ENCODE measurements around the gene MYO5A.
A peak's percentile ranks its signal among the peaks of the same experiment; 100 is the strongest.

Gene MYO5A

GRCh38 chr15:52357949-52358348 lies 170.7 kb downstream of the MYO5A start:
- DNase-seq, result no peak

GRCh38 chr15:52352086-52352485 lies 176.6 kb downstream of the MYO5A start:
- no peak for DNase-seq

GRCh38 chr15:52351206-52351908 lies 177.3 kb downstream of the MYO5A start:
- DNase-seq, result no peak

GRCh38 chr15:52350423-52350822 lies 178.3 kb downstream of the MYO5A start:
- no peak for DNase-seq

GRCh38 chr15:52349052-52349700 lies 179.5 kb downstream of the MYO5A start:
- DNase-seq, result no peak

GRCh38 chr15:52348056-52348745 lies 180.5 kb downstream of the MYO5A start:
- no peak for DNase-seq

GRCh38 chr15:52344592-52344991 lies 184.1 kb downstream of the MYO5A start:
- DNase-seq, result no peak

- no peak for DNase-seq
Observed at GRCh38 chr15:52343831-52344230, 184.8 kb downstream of the MYO5A start.

- DNase-seq, result no peak
Observed at GRCh38 chr15:52340093-52340492, 188.6 kb downstream of the MYO5A start.

- DNase-seq, result no peak
Observed at GRCh38 chr15:52338891-52339290, 189.8 kb downstream of the MYO5A start.

- no peak for DNase-seq
Observed at GRCh38 chr15:52338058-52338457, 190.6 kb downstream of the MYO5A start.

GRCh38 chr15:52337198-52337853 lies 191.4 kb downstream of the MYO5A start:
- no peak for DNase-seq

- no peak for DNase-seq
Observed at GRCh38 chr15:52336529-52336928, 192.2 kb downstream of the MYO5A start.

- no peak for DNase-seq
Observed at GRCh38 chr15:52334491-52335160, 194.1 kb downstream of the MYO5A start.

GRCh38 chr15:52331490-52332240 lies 197.0 kb downstream of the MYO5A start:
- peak; percentile 59 for DNase-seq

- no peak for DNase-seq
Observed at GRCh38 chr15:52329987-52330386, 198.7 kb downstream of the MYO5A start.

GRCh38 chr15:52329150-52329549 lies 199.5 kb downstream of the MYO5A start:
- no peak for DNase-seq

- DNase-seq, result no peak
Observed at GRCh38 chr15:52328680-52329079, 200.0 kb downstream of the MYO5A start.

GRCh38 chr15:52326756-52327155 lies 201.9 kb downstream of the MYO5A start:
- DNase-seq, result no peak

- DNase-seq, result no peak
Observed at GRCh38 chr15:52324109-52324508, 204.6 kb downstream of the MYO5A start.

- DNase-seq, result no peak
Observed at GRCh38 chr15:52318729-52319500, 209.8 kb downstream of the MYO5A start.
